ENCODE data around the gene ATP2B1.
"Not testable (repeated sequence)": the region's sequence is repeated elsewhere in the genome, so short reads cannot be mapped to it uniquely, and the experiment has no call there.

Gene ATP2B1

GRCh38 chr12:89710873-89711750 is 2.5 kb upstream of the ATP2B1 start:
- DNase-seq, result no peak

GRCh38 chr12:89709995-89710872 is 1.6 kb upstream of the ATP2B1 start:
- DNase-seq, result peak; percentile 27

- peak; percentile 96 for DNase-seq
Measured at GRCh38 chr12:89709157-89709994, 738 bp upstream of the ATP2B1 start.

GRCh38 chr12:89707703-89708564 is 704 bp downstream of the ATP2B1 start:
- peak; percentile 26 for DNase-seq

GRCh38 chr12:89706986-89707702 is 1.5 kb downstream of the ATP2B1 start:
- peak; percentile 20 for DNase-seq

GRCh38 chr12:89706551-89706950 is 2.1 kb downstream of the ATP2B1 start:
- no peak for DNase-seq

- no peak for DNase-seq
Measured at GRCh38 chr12:89704457-89704856, 4.2 kb downstream of the ATP2B1 start.

- no peak for DNase-seq
Measured at GRCh38 chr12:89703768-89704167, 4.9 kb downstream of the ATP2B1 start.

- DNase-seq, result no peak
Measured at GRCh38 chr12:89702503-89702902, 6.1 kb downstream of the ATP2B1 start.

GRCh38 chr12:89701606-89702206 is 6.9 kb downstream of the ATP2B1 start:
- DNase-seq, result no peak

- DNase-seq, result no peak
Measured at GRCh38 chr12:89700191-89700810, 8.3 kb downstream of the ATP2B1 start.

GRCh38 chr12:89698607-89699006 is 10.0 kb downstream of the ATP2B1 start:
- DNase-seq, result no peak

- not testable (repeated sequence) for DNase-seq
Measured at GRCh38 chr12:89697728-89698127, 10.9 kb downstream of the ATP2B1 start.

GRCh38 chr12:89697296-89697695 is 11.3 kb downstream of the ATP2B1 start:
- DNase-seq, result no peak

- no peak for DNase-seq
Measured at GRCh38 chr12:89695830-89696229, 12.8 kb downstream of the ATP2B1 start.

- no peak for DNase-seq
Measured at GRCh38 chr12:89695100-89695499, 13.5 kb downstream of the ATP2B1 start.

GRCh38 chr12:89694542-89694941 is 14.1 kb downstream of the ATP2B1 start:
- no peak for DNase-seq

GRCh38 chr12:89693639-89694202 is 14.9 kb downstream of the ATP2B1 start:
- DNase-seq, result no peak

GRCh38 chr12:89692439-89692838 is 16.2 kb downstream of the ATP2B1 start:
- no peak for DNase-seq

- no peak for DNase-seq
Measured at GRCh38 chr12:89691659-89692058, 17.0 kb downstream of the ATP2B1 start.

Data from NCI-H2171 treated with DMSO at 0.1 percent for 48 hours (cell line).